Left kidney (tissue), 2 donors: ENCODE results near the gene SNTG2. TPM values are rescaled to one million over a fixed set of nuclear protein-coding genes. Genes with fewer than 3 reads are reported as not detected.
A peak's percentile ranks its signal among the peaks of the same experiment; 100 is the strongest.

ENCODE experiments used
- DNase-seq: peaks from one replicate; pipeline ENCODE4 v3.0.0-alpha.2; 2013
- polyA plus RNA-seq: library from polyadenylated mRNA; unstranded; fragments of 120-200 nt; gene quantifications from one replicate; pipeline ENCODE4 v1.2.1, GENCODE V29; 2013; ENCODE audit not compliant: insufficient read length

Gene SNTG2
- polyA plus RNA-seq, 1 donor, result 3.2 TPM

GRCh38 chr2:1143129-1143528, 192.5 kb downstream of the SNTG2 start:
- DNase-seq, result no peak

- no peak for DNase-seq
Observed at GRCh38 chr2:1147873-1148612, 197.4 kb downstream of the SNTG2 start.

GRCh38 chr2:1150724-1151511, 200.3 kb downstream of the SNTG2 start:
- DNase-seq, result no peak

GRCh38 chr2:1152375-1152774, 201.7 kb downstream of the SNTG2 start:
- no peak for DNase-seq

- no peak for DNase-seq
Observed at GRCh38 chr2:1153920-1154319, 203.3 kb downstream of the SNTG2 start.

GRCh38 chr2:1154710-1155594, 204.3 kb downstream of the SNTG2 start:
- no peak for DNase-seq

- DNase-seq, result no peak
Observed at GRCh38 chr2:1156059-1156458, 205.4 kb downstream of the SNTG2 start.

- peak; percentile 58 for DNase-seq
Observed at GRCh38 chr2:1156531-1156930, 205.9 kb downstream of the SNTG2 start.

GRCh38 chr2:1157107-1157506, 206.5 kb downstream of the SNTG2 start:
- no peak for DNase-seq

- no peak for DNase-seq
Observed at GRCh38 chr2:1159013-1159412, 208.4 kb downstream of the SNTG2 start.

GRCh38 chr2:1162246-1162645, 211.6 kb downstream of the SNTG2 start:
- DNase-seq, result no peak

GRCh38 chr2:1162768-1163584, 212.3 kb downstream of the SNTG2 start:
- peak; percentile 30 for DNase-seq

GRCh38 chr2:1166976-1167375, 216.3 kb downstream of the SNTG2 start:
- DNase-seq, result no peak

- DNase-seq, result no peak
Observed at GRCh38 chr2:1168846-1169245, 218.2 kb downstream of the SNTG2 start.

GRCh38 chr2:1169291-1169949, 218.8 kb downstream of the SNTG2 start:
- DNase-seq, result no peak

GRCh38 chr2:1170241-1170640, 219.6 kb downstream of the SNTG2 start:
- no peak for DNase-seq

- no peak for DNase-seq
Observed at GRCh38 chr2:1170711-1171110, 220.1 kb downstream of the SNTG2 start.

- no peak for DNase-seq
Observed at GRCh38 chr2:1173528-1173927, 222.9 kb downstream of the SNTG2 start.

GRCh38 chr2:1181893-1182292, 231.2 kb downstream of the SNTG2 start:
- DNase-seq, result no peak

- DNase-seq, result no peak
Observed at GRCh38 chr2:1183300-1183699, 232.7 kb downstream of the SNTG2 start.

- no peak for DNase-seq
Observed at GRCh38 chr2:1186421-1186820, 235.8 kb downstream of the SNTG2 start.
